NCI-H2081 (cell line): Measurements from ENCODE around the gene GSTO1.

Source experiments
- DNase-seq, 2 experiments: peaks; one replicate each; lab custom pipeline; 2025; lab: John Stamatoyannopoulos, UW

GSTO1 gene

GRCh38 chr10:104276192-104276591 lies 21.5 kb downstream of the GSTO1 start:
- DNase-seq = no peak

GRCh38 chr10:104277785-104278184 lies 23.1 kb downstream of the GSTO1 start:
- DNase-seq = peak in 1 of 2 experiments; percentile 42

DNA sequence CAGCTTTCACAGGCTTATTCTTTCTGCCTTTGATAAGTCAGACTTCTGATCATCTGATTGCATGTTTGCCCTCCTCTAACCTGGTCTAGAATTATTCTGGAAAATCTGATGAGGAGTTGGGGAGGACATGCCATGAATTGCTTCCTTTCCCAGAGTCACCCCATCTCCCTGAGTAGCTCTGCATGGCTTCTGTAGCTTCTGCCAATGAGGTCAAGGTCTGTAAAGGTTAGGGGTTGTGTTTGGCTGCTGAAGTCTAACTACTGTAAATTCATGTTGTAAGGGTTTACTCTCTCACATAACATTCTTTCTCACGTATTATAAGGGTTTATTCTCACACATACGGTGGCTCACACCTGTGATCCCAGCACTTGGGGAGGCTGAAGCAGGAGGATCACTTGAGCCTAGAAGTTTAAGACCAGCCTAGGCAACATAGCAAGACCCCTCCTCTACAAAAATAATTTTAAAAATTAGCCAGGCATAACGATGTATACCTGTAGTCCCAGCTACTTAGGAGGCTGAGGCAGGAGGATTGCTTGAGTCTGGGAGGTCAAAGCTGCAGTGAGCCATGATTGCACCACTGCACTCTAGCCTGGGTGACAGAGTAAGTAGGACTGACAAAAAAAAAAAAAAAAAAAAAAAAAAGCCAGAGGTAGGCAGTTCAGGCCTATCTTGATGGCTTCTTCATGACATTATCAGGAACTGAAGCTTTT lies 25.0 kb downstream of the GSTO1 start:
- no peak for DNase-seq

DNA sequence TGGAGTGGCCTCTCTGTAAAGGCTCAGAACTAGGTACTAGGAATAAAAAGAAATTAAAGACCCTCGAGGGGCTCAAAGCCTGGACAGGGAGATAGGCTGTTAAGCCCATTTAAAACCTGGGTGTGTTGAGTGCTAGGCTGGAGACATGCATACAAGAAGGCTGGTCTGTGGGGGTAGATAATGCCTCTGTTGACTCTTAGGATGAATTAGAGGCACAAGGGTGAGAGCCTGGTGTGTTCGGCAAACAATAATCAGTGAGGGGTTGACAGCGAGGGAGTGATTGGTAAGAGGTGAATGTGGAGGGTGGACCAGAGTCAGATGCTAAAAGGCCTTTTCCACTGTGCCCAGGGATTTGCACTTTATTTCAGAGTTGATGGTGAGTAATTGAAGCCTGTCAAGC lies 27.0 kb downstream of the GSTO1 start:
- DNase-seq = peak in 1 of 2 experiments; percentile 12

DNA sequence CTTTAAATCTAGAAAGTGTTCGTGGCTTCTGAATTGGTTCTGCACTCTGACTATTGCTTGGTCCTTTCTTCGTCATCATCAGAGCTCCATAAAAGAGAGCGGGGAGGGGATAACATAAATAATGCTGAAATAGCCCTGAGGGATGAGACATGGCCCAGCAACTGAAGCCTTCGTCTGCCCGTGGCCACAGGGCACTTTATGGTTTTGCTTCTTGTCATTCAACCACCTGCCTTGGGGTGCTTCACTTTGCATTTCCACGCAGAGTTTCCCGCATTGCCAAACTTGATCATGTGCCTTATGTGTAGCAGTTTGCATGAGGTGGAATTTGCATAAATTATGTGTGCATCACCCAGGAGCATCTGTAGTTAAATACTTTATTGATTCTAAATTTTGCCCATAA lies 30.2 kb downstream of the GSTO1 start:
- no peak for DNase-seq

- no peak for DNase-seq
These were observed 32.2 kb downstream of the GSTO1 start for GRCh38 chr10:104286939-104287338.

DNA sequence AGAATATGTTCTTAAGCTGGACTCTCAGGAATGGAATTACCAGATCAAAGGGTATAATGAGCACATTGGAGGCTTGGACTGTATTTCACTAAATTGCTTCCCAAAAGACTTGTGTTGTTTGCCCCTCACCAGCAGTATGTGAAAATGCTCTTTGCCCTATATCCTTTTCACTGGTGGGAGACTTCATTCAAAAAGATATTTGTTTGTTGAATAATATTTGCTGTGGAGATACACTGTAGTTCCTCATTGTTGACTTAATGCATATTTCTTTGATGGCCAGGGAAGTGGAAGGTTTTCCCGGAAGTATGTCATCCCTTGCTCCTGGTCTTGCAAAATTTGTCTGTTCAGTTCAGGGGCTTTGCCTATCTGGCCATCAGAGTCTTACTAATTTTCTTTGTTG lies 33.7 kb downstream of the GSTO1 start:
- no peak for DNase-seq

GRCh38 chr10:104291439-104291951 lies 36.8 kb downstream of the GSTO1 start:
- peak; percentile 78 for DNase-seq

DNA sequence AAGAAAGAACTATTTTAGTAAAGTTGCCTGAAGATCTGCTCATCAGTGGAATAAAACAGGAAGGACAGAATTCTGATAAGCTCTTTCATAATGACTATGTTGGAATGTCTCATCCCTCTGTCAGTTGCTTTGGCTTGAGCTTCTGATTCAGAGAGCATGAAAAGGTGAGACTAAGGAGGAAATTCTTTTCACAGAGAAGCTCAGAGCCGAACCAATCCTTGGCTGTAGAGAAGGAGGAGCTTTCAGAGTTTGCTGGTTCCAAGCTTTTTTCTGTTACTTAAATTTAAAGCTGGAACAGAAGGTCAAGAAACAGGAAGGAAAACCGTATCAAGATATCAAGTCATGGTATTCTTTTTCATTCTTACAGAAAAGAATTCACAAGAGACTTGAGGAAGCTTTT lies 38.3 kb downstream of the GSTO1 start:
- DNase-seq = no peak

DNA sequence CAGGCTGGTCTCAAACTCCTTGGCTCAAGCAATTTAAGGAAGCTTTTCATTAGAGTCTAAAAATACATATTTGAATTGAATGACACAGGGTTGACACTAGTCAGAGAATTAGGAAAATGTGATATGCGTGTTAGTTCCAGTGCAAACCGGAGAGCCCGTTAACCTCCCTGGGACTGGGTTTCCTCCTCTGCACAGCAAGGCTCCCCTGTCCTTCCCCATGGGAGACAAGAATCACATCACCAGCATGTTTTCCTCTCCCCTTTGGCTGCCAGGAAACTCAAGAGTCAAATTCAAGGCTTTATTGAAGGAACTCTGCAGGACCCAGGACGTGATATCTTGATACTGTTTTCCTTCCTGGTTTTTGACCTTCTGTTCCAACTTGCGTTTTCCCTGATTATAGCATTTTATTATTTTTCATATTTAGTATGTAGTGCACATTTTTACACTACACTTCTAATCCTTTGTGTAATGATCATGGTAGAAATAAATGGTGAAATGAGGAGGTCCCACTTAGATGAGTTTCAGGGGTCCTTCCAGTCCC lies 39.2 kb downstream of the GSTO1 start:
- DNase-seq = no peak

GRCh38 chr10:104296687-104297436 lies 42.2 kb downstream of the GSTO1 start:
- no peak for DNase-seq

- DNase-seq = no peak
These were observed 43.3 kb downstream of the GSTO1 start for GRCh38 chr10:104297697-104298660.

DNA sequence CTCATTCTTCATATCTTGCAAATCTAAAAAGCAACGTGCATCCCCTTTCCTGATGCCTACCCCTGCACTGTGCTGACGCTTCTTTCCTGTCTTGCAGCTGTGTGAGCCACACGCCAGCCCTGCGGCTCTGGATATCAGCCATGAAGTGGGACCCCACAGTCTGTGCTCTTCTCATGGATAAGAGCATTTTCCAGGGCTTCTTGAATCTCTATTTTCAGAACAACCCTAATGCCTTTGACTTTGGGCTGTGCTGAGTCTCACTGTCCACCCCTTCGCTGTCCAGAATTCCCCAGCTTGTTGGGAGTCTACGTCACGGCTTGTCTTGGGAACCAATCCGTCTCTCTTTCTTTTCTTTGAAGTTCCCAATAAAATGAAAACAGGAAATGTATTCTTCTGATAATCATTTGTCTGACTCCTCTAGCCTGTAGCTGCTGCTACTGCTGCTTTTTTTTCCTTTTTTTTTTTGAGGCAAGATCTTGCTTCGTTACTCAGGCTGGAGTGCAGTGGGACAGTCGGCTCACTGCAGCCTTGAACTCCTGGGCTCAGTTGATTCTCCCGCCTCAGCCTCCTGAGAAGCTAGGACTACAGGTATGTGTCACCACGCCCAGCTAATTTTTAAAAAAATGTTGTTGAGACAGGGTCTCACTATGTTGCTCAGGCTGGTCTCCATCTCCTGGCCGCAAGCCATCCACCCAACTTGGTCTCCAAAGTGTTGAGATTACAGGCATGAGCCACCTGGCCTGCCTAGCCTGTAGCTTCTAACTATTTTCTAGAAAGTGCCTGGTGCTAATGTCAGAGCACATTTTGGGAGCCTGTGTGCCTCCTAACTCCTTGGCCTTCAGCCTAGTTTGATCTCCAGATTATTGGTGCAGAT lies 44.6 kb downstream of the GSTO1 start:
- DNase-seq = no peak

DNA sequence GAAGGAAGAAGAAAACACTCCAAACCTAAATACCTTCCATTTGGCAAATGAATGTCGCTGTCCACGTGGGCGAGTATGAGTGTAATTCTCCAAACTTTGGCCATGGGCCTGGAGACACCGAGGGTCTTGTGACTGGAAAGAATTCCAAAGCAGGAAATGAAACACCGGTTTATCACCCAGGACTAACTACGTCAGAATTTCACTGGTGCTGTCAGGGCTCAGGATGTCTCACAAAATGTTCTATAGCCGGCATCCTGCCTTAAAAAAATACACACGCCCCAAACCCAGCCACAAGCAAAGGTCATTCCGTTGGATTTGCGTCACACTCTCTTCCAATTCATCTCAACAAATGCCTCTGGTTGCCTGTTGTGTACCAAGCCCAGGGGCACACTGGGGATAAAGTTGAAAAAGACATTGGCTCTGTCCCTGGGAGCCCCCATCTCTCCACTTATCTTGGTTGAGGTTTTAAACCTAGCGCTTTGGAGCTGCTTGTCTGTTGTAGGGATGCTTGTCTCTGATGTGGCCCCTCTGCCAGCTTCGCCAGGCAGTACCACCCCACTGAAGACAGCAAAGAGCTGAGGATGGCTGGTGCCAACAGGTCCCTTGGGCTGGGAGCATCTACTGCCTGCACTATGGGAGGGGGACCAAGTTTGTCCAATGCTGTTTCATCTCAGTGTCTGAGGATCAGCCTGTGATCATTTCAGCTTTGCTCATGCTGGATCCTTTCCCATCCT lies 45.5 kb downstream of the GSTO1 start:
- no peak for DNase-seq

- DNase-seq = peak; percentile 75 to 88
These were observed 46.1 kb downstream of the GSTO1 start for GRCh38 chr10:104300736-104301292.

GRCh38 chr10:104301907-104302690 lies 47.4 kb downstream of the GSTO1 start:
- no peak for DNase-seq

DNA sequence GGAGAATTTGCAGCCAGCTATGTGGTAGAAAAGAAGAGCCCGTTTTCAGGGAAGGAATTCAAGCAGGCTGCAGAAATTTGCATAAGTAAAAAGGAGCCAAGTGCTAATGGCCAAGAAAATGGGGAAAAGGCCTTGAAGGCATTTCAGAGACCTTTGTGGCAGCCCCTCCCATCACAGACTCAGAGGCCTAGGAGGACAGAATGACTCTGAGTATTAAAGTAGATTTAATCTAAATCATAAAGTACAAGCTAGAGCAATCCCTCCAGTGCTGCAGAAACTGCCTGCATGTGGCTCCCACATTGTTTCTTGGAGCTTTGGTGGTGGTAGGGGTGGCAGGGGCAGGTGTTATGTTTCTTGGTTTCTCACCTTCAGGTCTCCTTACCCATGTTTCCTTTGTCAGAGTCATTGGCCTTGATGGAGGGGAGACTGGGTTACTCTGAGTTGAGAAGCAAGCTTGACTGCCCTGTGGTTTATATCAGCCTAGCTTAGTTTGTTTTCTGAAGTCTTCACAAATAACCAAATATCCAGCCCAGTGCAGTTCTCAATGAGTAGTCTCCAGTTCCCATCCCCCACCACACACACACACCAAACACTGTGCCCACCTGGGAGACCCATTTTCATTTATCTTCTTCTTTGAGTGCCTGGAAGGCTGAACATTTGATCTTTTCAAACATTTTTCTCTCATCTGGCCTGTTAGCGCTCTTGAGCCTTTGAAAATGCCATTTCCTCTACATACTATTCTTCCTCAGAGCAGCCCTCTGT lies 49.1 kb downstream of the GSTO1 start:
- no peak for DNase-seq

- DNase-seq = no peak
These were observed 49.7 kb downstream of the GSTO1 start for GRCh38 chr10:104304356-104304745.
